NOMO-1 treated with DMSO at 0.1 percent for 48 hours (cell line): ENCODE data around the gene PSME3.
"Not testable (repeated sequence)": the region's sequence is repeated elsewhere in the genome, so short reads cannot be mapped to it uniquely, and the experiment has no call there.

Experiments
- DNase-seq: peaks from one replicate; lab custom pipeline; 2025; ENCODE audit not compliant: unreplicated experiment; lab: John Stamatoyannopoulos, UW

PSME3 gene

GRCh38 chr17:42849451-42850181 is 16.4 kb downstream of the PSME3 start:
- DNase-seq: no peak

- no peak for DNase-seq
Measured at GRCh38 chr17:42850954-42851353, 17.8 kb downstream of the PSME3 start, which contains the start of gene AOC3. Gene AOC3, plus strand, starts transcription at chr17:42851199. Its CDS starts 145 bp downstream, at chr17:42851344.

GRCh38 chr17:42851371-42852240 is 18.4 kb downstream of the PSME3 start:
- not testable (repeated sequence) for DNase-seq

GRCh38 chr17:42852351-42852750 is 19.2 kb downstream of the PSME3 start:
- DNase-seq: no peak

GRCh38 chr17:42853004-42853403 is 19.8 kb downstream of the PSME3 start:
- DNase-seq: no peak

GRCh38 chr17:42853597-42853967 is 20.4 kb downstream of the PSME3 start:
- DNase-seq: no peak

GRCh38 chr17:42853968-42854790 is 21.0 kb downstream of the PSME3 start:
- no peak for DNase-seq

- DNase-seq: no peak
Measured at GRCh38 chr17:42855048-42855596, 21.9 kb downstream of the PSME3 start.

GRCh38 chr17:42856093-42856492 is 22.9 kb downstream of the PSME3 start:
- DNase-seq: not testable (repeated sequence)

GRCh38 chr17:42856516-42856915 is 23.3 kb downstream of the PSME3 start:
- not testable (repeated sequence) for DNase-seq

GRCh38 chr17:42857389-42857788 is 24.2 kb downstream of the PSME3 start:
- DNase-seq: no peak

- no peak for DNase-seq
Measured at GRCh38 chr17:42865638-42866094, 32.5 kb downstream of the PSME3 start.

- DNase-seq: no peak
Measured at GRCh38 chr17:42866216-42866615, 33.0 kb downstream of the PSME3 start.

GRCh38 chr17:42866631-42867575 is 33.7 kb downstream of the PSME3 start:
- no peak for DNase-seq

GRCh38 chr17:42867694-42868261 is 34.6 kb downstream of the PSME3 start:
- DNase-seq: not testable (repeated sequence)

GRCh38 chr17:42868338-42868737 is 35.1 kb downstream of the PSME3 start:
- no peak for DNase-seq

- no peak for DNase-seq
Measured at GRCh38 chr17:42871647-42872046, 38.5 kb downstream of the PSME3 start.

- DNase-seq: no peak
Measured at GRCh38 chr17:42872251-42872965, 39.2 kb downstream of the PSME3 start.

- no peak for DNase-seq
Measured at GRCh38 chr17:42873315-42873714, 40.1 kb downstream of the PSME3 start.
